Immature natural killer cell (primary cell): ENCODE measurements around the gene CHRNG. TPM values are rescaled to one million over a fixed set of nuclear protein-coding genes. Genes with fewer than 3 reads are reported as not detected.

Experiments
- DNase-seq, 3 donors: peaks; one replicate each; pipeline ENCODE4 v3.0.0; 2022; ENCODE audit warnings: mixed read lengths in 1 of 3
- H3K27ac Mint-ChIP-seq, 6 donors: one replicate each; pipeline ENCODE4 v1.8.0; 2020; ENCODE audit warnings: mixed read lengths in 6 of 6, mild to moderate bottlenecking in 5 of 6, inconsistent platforms in 4 of 6, moderate library complexity in 3 of 6
- H3K27me3 Mint-ChIP-seq, 3 donors: one replicate each; pipeline ENCODE4 v1.8.0; 2020 to 2021; ENCODE audit warnings: low read depth in 3 of 3, mild to moderate bottlenecking in 3 of 3, mixed read lengths in 3 of 3, moderate library complexity in 3 of 3, inconsistent platforms in 1 of 3
- H3K36me3 Mint-ChIP-seq, 3 donors: one replicate each; pipeline ENCODE4 v1.8.0; 2020; ENCODE audit warnings: mixed read lengths in 3 of 3, inconsistent platforms in 2 of 3, mild to moderate bottlenecking in 2 of 3
- H3K4me1 Mint-ChIP-seq, 2 donors: one replicate each; pipeline ENCODE4 v1.8.0; 2020; ENCODE audit warnings: inconsistent platforms in 2 of 2, mild to moderate bottlenecking in 2 of 2, mixed read lengths in 2 of 2, moderate library complexity in 1 of 2
- H3K4me3 Mint-ChIP-seq, 5 donors: one replicate each; pipeline ENCODE4 v1.8.0; 2020; ENCODE audit warnings: mild to moderate bottlenecking in 5 of 5, mixed read lengths in 5 of 5, inconsistent platforms in 3 of 5, moderate library complexity in 3 of 5
- H3K9me3 Mint-ChIP-seq, 6 donors: one replicate each; pipeline ENCODE4 v1.8.0; 2020; ENCODE audit warnings: mild to moderate bottlenecking in 6 of 6, mixed read lengths in 6 of 6, inconsistent platforms in 4 of 6, moderate library complexity in 3 of 6
- polyA plus RNA-seq, 3 donors: library from polyadenylated mRNA; unstranded; fragments of 300-500 nt; fragmentation: Illumina TruSeq; gene quantifications; one replicate each; pipeline ENCODE4 v1.2.3, GENCODE V29; 2021

Gene CHRNG
- polyA plus RNA-seq, 3 donors from 2014 or later: not detected

DNA sequence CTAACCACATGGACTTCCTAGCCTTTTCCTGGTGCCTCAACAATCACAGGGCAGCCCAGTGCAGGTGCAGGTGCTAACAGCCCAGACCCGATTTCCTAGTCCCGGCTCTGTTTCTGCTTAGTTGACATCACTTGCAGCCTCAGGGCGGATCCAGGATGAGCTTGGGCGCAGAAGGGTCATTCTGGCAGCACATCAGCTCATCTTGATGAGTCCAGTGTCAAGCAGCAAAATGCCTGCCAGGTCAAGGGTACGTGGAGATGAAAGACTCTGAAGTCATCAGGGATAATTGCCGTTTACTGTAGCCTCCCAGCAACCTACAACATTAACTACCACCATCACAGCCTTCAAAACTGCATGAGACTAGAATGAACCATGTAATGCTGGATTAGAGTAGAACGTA, 54.5 kb downstream of the CHRNG start:
- Mint-ChIP-seq H3K4me3 (no peak overlapping the region), H3K27me3 (peaks cover 0 to 5% (median 1%) of the 10 kb centered on the region in 3 donors), H3K9me3 (no peaks in the 10 kb centered on the region), H3K36me3 (peaks cover 0 to 9% (median 3%) of the 10 kb centered on the region in 3 donors), H3K4me1 (no peaks in the 10 kb centered on the region), H3K27ac (no peak overlapping the region)
- no peak for DNase-seq

Other genes with a start within 250 kb of the CHRNG start
- gene ALPP, start 160.9 kb upstream of the CHRNG start, polyA plus RNA-seq: not detected
- gene ALPG, start 132.8 kb upstream of the CHRNG start, polyA plus RNA-seq: not detected
- not detected for gene ALPI, start 83.5 kb upstream of the CHRNG start, polyA plus RNA-seq
- gene ECEL1, start 51.9 kb upstream of the CHRNG start, polyA plus RNA-seq: not detected
- gene PRSS56, start 19.3 kb upstream of the CHRNG start, polyA plus RNA-seq: not detected
- gene CHRND, start 13.5 kb upstream of the CHRNG start, polyA plus RNA-seq: not detected
- gene TIGD1, start 10.9 kb downstream of the CHRNG start, polyA plus RNA-seq: 1 to 10 TPM; 1.3 to 6.2 (median 2.7) TPM
- 10 to 100 TPM; 60.5 to 82.0 (median 80.3) TPM for gene EIF4E2, start 11.0 kb downstream of the CHRNG start, polyA plus RNA-seq
- gene EFHD1, start 93.9 kb downstream of the CHRNG start, polyA plus RNA-seq: under 1 TPM in 1 of 3 donors, not detected in 2; 0.71 TPM
- gene GIGYF2, start 157.6 kb downstream of the CHRNG start, polyA plus RNA-seq: 10 to 100 TPM in 2 of 3 donors, 1 to 10 TPM in 1; 7.8 to 41.3 (median 13.0) TPM
- gene KCNJ13, start 236.9 kb downstream of the CHRNG start, polyA plus RNA-seq: under 1 TPM in 1 of 3 donors, not detected in 2; 0.56 TPM